RWPE2 (cell line): ENCODE data around the gene MAPKBP1.
A peak's percentile ranks its signal among the peaks of the same experiment; 100 is the strongest.

Experiments
- ATAC-seq: fragments of 200-7000 bp; cut with Tn5 transposase; 3 replicates; pipeline ENCODE4 v1.9.1; 2021; ENCODE audit warnings: low read depth
- DNase-seq: peaks from one replicate; pipeline ENCODE4 v3.0.0-alpha.2; 2020; ENCODE audit warnings: low spot score
- H3K27ac ChIP-seq: fragments of 450-650 bp; 2 replicates; pipeline ENCODE4 v1.5.1; 2017; ENCODE audit warnings: mild to moderate bottlenecking; ENCODE audit not compliant: poor library complexity, severe bottlenecking
- H3K27me3 ChIP-seq: fragments of 250-450 bp; sonication (Bioruptor Pico); 2 replicates; pipeline ENCODE4 v1.5.1; 2021; ENCODE audit warnings: mild to moderate bottlenecking, moderate library complexity; ENCODE audit not compliant: insufficient read depth, poor library complexity, severe bottlenecking
- H3K36me3 ChIP-seq: fragments of 250-450 bp; sonication (Bioruptor Pico); 2 replicates; pipeline ENCODE4 v1.5.1; 2020; ENCODE audit warnings: low read depth, mild to moderate bottlenecking, moderate library complexity
- H3K4me1 ChIP-seq: fragments of 250-450 bp; sonication (Bioruptor Pico); 2 replicates; pipeline ENCODE4 v1.5.1; 2021; ENCODE audit warnings: mild to moderate bottlenecking, moderate library complexity; ENCODE audit not compliant: insufficient read depth, poor library complexity, severe bottlenecking
- H3K4me3 ChIP-seq: fragments of 250-450 bp; sonication (Bioruptor Pico); 2 replicates; pipeline ENCODE4 v1.5.1; 2021; ENCODE audit warnings: mild to moderate bottlenecking, moderate library complexity; ENCODE audit not compliant: severe bottlenecking
- H3K9me3 ChIP-seq: fragments of 250-450 bp; sonication (Bioruptor Pico); 2 replicates; pipeline ENCODE4 v1.5.1; 2021; ENCODE audit warnings: mild to moderate bottlenecking, moderate library complexity; ENCODE audit not compliant: severe bottlenecking
- CTCF ChIP-seq: fragments of 450-650 bp; IDR thresholded peaks from one replicate; pipeline ENCODE4 v1.5.1; 2017; ENCODE audit warnings: mild to moderate bottlenecking, moderate library complexity; ENCODE audit not compliant: poor library complexity, severe bottlenecking

Gene MAPKBP1

GRCh38 chr15:41820791-41821423, 46.6 kb downstream of the MAPKBP1 start:
- Histone ChIP-seq H3K27me3 (no peaks in the 10 kb centered on the region), H3K36me3 (peaks cover 83% of the 10 kb centered on the region), H3K9me3 (no peaks in the 10 kb centered on the region), H3K4me3 (no peak overlapping the region), H3K4me1 (peaks cover 3% of the 10 kb centered on the region), H3K27ac (no peak overlapping the region)
- TF ChIP-seq CTCF, result no peak
- DNase-seq (peak; percentile 69), ATAC-seq (no peak)

GRCh38 chr15:41821831-41822230, 47.5 kb downstream of the MAPKBP1 start:
- no peak for ATAC-seq
- Histone ChIP-seq H3K36me3 (peaks cover 74% of the 10 kb centered on the region), H3K9me3 (no peaks in the 10 kb centered on the region), H3K27me3 (no peaks in the 10 kb centered on the region), H3K4me1 (peaks cover 3% of the 10 kb centered on the region), H3K4me3 (no peak overlapping the region), H3K27ac (no peak overlapping the region)
- peak; percentile 72 for DNase-seq
- no peak for TF ChIP-seq CTCF

GRCh38 chr15:41822471-41822870, 48.2 kb downstream of the MAPKBP1 start:
- Histone ChIP-seq H3K9me3 (no peaks in the 10 kb centered on the region), H3K27ac (no peak overlapping the region), H3K27me3 (no peaks in the 10 kb centered on the region), H3K36me3 (peaks cover 68% of the 10 kb centered on the region), H3K4me3 (no peak overlapping the region), H3K4me1 (peaks cover 3% of the 10 kb centered on the region)
- ATAC-seq, result no peak
- no peak for TF ChIP-seq CTCF
- no peak for DNase-seq

- H3K9me3 ChIP-seq, result no peaks in the 10 kb centered on the region
- H3K27ac ChIP-seq, result no peak overlapping the region
- DNase-seq (no peak), ATAC-seq (no peak)
- no peak overlapping the region for H3K4me3 ChIP-seq
- H3K4me1 ChIP-seq, result peaks cover 3% of the 10 kb centered on the region
- H3K36me3 ChIP-seq, result peaks cover 63% of the 10 kb centered on the region
- TF ChIP-seq CTCF, result no peak
- no peaks in the 10 kb centered on the region for H3K27me3 ChIP-seq
Measured at GRCh38 chr15:41822957-41823356, 48.7 kb downstream of the MAPKBP1 start.

- DNase-seq, result no peak
- ATAC-seq, result no peak
Measured at GRCh38 chr15:41823502-41823901, 49.2 kb downstream of the MAPKBP1 start.

More at GRCh38 chr15:41823502-41823901, 49.2 kb downstream of the MAPKBP1 start:
- Histone ChIP-seq H3K4me1 (peaks cover 3% of the 10 kb centered on the region), H3K9me3 (no peaks in the 10 kb centered on the region), H3K4me3 (no peak overlapping the region), H3K27me3 (no peaks in the 10 kb centered on the region), H3K27ac (no peak overlapping the region), H3K36me3 (peaks cover 57% of the 10 kb centered on the region)
- TF ChIP-seq CTCF, result no peak
